SK-N-SH treated with all-trans-retinoic acid at 6 μM for 48 hours (cell line): ENCODE data around the gene RRBP1.

Source experiments
- ATAC-seq: fragments of 200-7000 bp; cut with Tn5 transposase; 3 replicates; pipeline ENCODE4 v1.9.1; 2020; ENCODE audit warnings: mild to moderate bottlenecking, moderate library complexity
- ARNTL ChIP-seq: fragments of 450-650 bp; formaldehyde crosslinking; IDR thresholded peaks from 2 replicates; pipeline ENCODE4 v1.5.0; 2020; ENCODE audit warnings: low read depth, mild to moderate bottlenecking, moderate library complexity, borderline replicate concordance
- BACH2 ChIP-seq: fragments of 250-450 bp; sonication (Bioruptor Pico); IDR thresholded peaks from 2 replicates; pipeline ENCODE4 v1.9.0; 2021; ENCODE audit warnings: mild to moderate bottlenecking, borderline replicate concordance
- CREB5 ChIP-seq: fragments of 250-450 bp; sonication (Bioruptor Pico); IDR thresholded peaks from 2 replicates; pipeline ENCODE4 v1.5.1; 2020; ENCODE audit warnings: low read depth, mild to moderate bottlenecking, moderate library complexity
- CSDC2 ChIP-seq: fragments of 250-450 bp; sonication (Bioruptor Pico); IDR thresholded peaks from 2 replicates; pipeline ENCODE4 v1.5.0; 2020; ENCODE audit warnings: mild to moderate bottlenecking, moderate library complexity
- CSRNP3 ChIP-seq: fragments of 250-450 bp; sonication (Bioruptor Pico); IDR thresholded peaks from 2 replicates; pipeline ENCODE4 v1.5.1; 2021; ENCODE audit warnings: mild to moderate bottlenecking, moderate library complexity
- GLIS3 ChIP-seq: fragments of 250-450 bp; sonication (Bioruptor Pico); IDR thresholded peaks from 2 replicates; pipeline ENCODE4 v1.5.0; 2020; ENCODE audit warnings: mild to moderate bottlenecking, moderate library complexity
- ISL1 ChIP-seq: fragments of 250-450 bp; sonication (Bioruptor Pico); IDR thresholded peaks from 2 replicates; pipeline ENCODE4 v2.1.2; 2022; ENCODE audit warnings: mild to moderate bottlenecking, moderate library complexity
- OSR1 ChIP-seq: fragments of 250-450 bp; sonication (Bioruptor Pico); IDR thresholded peaks from 2 replicates; pipeline ENCODE4 v1.8.0; 2022; ENCODE audit warnings: moderate library complexity, mild to moderate bottlenecking, inconsistent platforms
- PATZ1 ChIP-seq: fragments of 250-450 bp; sonication (Bioruptor Pico); IDR thresholded peaks from 2 replicates; pipeline ENCODE4 v1.8.0; 2020; ENCODE audit warnings: mild to moderate bottlenecking, moderate library complexity, borderline replicate concordance
- POU6F1 ChIP-seq: fragments of 250-450 bp; sonication (Bioruptor Pico); IDR thresholded peaks from 2 replicates; pipeline ENCODE4 v1.8.0; 2021; ENCODE audit warnings: low read depth, mild to moderate bottlenecking, moderate library complexity, borderline replicate concordance
- PPARA ChIP-seq: fragments of 250-450 bp; sonication (Bioruptor Pico); IDR thresholded peaks from 2 replicates; pipeline ENCODE4 v1.5.0; 2020; ENCODE audit warnings: mild to moderate bottlenecking, borderline replicate concordance
- RARB ChIP-seq: fragments of 250-450 bp; sonication (Bioruptor Pico); IDR thresholded peaks from 2 replicates; pipeline ENCODE4 v1.8.0; 2021; ENCODE audit warnings: mild to moderate bottlenecking, moderate library complexity
- SNAI2 ChIP-seq: fragments of 250-450 bp; sonication (Bioruptor Pico); IDR thresholded peaks from 2 replicates; pipeline ENCODE4 v1.5.0; 2020; ENCODE audit warnings: mild to moderate bottlenecking, moderate library complexity
- TCF4 ChIP-seq: fragments of 250-450 bp; sonication (Bioruptor Pico); IDR thresholded peaks from 2 replicates; pipeline ENCODE4 v1.8.0; 2021; ENCODE audit warnings: mild to moderate bottlenecking, moderate library complexity, borderline replicate concordance
- TOX ChIP-seq: fragments of 250-450 bp; sonication (Bioruptor Pico); IDR thresholded peaks from 2 replicates; pipeline ENCODE4 v1.8.0; 2021; ENCODE audit warnings: mild to moderate bottlenecking, moderate library complexity, borderline replicate concordance
- TSHZ2 ChIP-seq: fragments of 250-450 bp; sonication (Bioruptor Pico); IDR thresholded peaks from 2 replicates; pipeline ENCODE4 v1.5.0; 2020; ENCODE audit warnings: mild to moderate bottlenecking, moderate library complexity
- ZC3H10 ChIP-seq: fragments of 250-450 bp; sonication (Bioruptor Pico); IDR thresholded peaks from 2 replicates; pipeline ENCODE4 v1.5.1; 2021; ENCODE audit warnings: mild to moderate bottlenecking, moderate library complexity
- ZFP3 ChIP-seq: fragments of 250-450 bp; sonication (Bioruptor Pico); IDR thresholded peaks from 2 replicates; pipeline ENCODE4 v1.5.0; 2020; ENCODE audit warnings: mild to moderate bottlenecking, moderate library complexity
- ZFP30 ChIP-seq: fragments of 450-650 bp; formaldehyde crosslinking; IDR thresholded peaks from 2 replicates; pipeline ENCODE4 v1.5.0; 2022; ENCODE audit warnings: mild to moderate bottlenecking, moderate library complexity
- ZNF565 ChIP-seq: fragments of 450-650 bp; formaldehyde crosslinking; conservative IDR thresholded peaks from 2 replicates; pipeline ENCODE4 v1.5.0; 2020; ENCODE audit warnings: low read depth, mild to moderate bottlenecking, moderate library complexity
- ZNF70 ChIP-seq: fragments of 450-650 bp; formaldehyde crosslinking; IDR thresholded peaks from 2 replicates; pipeline ENCODE4 v1.5.0; 2020; ENCODE audit warnings: mild to moderate bottlenecking, moderate library complexity
- ZNF8 ChIP-seq: fragments of 450-650 bp; formaldehyde crosslinking; IDR thresholded peaks from 2 replicates; pipeline ENCODE4 v1.5.0; 2020; ENCODE audit warnings: mild to moderate bottlenecking, moderate library complexity

The RRBP1 gene

GRCh38 chr20:17566345-17566744 is 115.7 kb downstream of the RRBP1 start:
- ATAC-seq, result no peak
- TF ChIP-seq BACH2 (CRISPR knock-in tag), result no peak
- no peak for TF ChIP-seq TOX (CRISPR knock-in tag)
- TF ChIP-seq ZNF8 (CRISPR knock-in tag), result no peak
- no peak for TF ChIP-seq GLIS3
- TF ChIP-seq ARNTL (CRISPR knock-in tag), result no peak
- TF ChIP-seq ISL1 (CRISPR knock-in tag), result no peak
- no peak for TF ChIP-seq ZC3H10 (CRISPR knock-in tag)
- no peak for TF ChIP-seq PPARA (CRISPR knock-in tag)
- no peak for TF ChIP-seq SNAI2 (CRISPR knock-in tag)
- no peak for TF ChIP-seq PATZ1 (CRISPR knock-in tag)
- TF ChIP-seq CREB5 (CRISPR knock-in tag), result no peak
- TF ChIP-seq RARB (CRISPR knock-in tag), result no peak
- TF ChIP-seq ZFP3 (CRISPR knock-in tag), result no peak
- no peak for TF ChIP-seq CSRNP3 (CRISPR knock-in tag)
- TF ChIP-seq ZNF565, result no peak
- no peak for TF ChIP-seq ZFP30
- TF ChIP-seq TSHZ2 (CRISPR knock-in tag), result no peak
- TF ChIP-seq ZNF70 (CRISPR knock-in tag), result no peak
- TF ChIP-seq CSDC2 (CRISPR knock-in tag), result no peak
- no peak for TF ChIP-seq OSR1 (CRISPR knock-in tag)

- peak; percentile 12 for ATAC-seq
- TF ChIP-seq ZNF8 (CRISPR knock-in tag) (no peak), CSRNP3 (CRISPR knock-in tag) (no peak), TCF4 (no peak), TSHZ2 (CRISPR knock-in tag) (no peak), ISL1 (CRISPR knock-in tag) (peak; percentile 82), TOX (CRISPR knock-in tag) (no peak), POU6F1 (CRISPR knock-in tag) (no peak), PPARA (CRISPR knock-in tag) (no peak), GLIS3 (no peak)
Measured at GRCh38 chr20:17565169-17565845, 116.7 kb downstream of the RRBP1 start.
